GM18505 (cell line): ENCODE measurements around the gene HOXC13.

Experiments
- ATAC-seq: cut with Tn5 transposase; IDR thresholded peaks from one replicate; pipeline ENCODE4 v1.9.1; 2021; ENCODE audit not compliant: unreplicated experiment
- POLR2A ChIP-seq: IDR thresholded peaks from 4 replicates; pipeline ENCODE4 v1.6.1; 2011; ENCODE audit warnings: borderline replicate concordance; ENCODE audit not compliant: insufficient read depth, insufficient read length; ENCODE audit errors: extremely low read depth

HOXC13 gene

DNA sequence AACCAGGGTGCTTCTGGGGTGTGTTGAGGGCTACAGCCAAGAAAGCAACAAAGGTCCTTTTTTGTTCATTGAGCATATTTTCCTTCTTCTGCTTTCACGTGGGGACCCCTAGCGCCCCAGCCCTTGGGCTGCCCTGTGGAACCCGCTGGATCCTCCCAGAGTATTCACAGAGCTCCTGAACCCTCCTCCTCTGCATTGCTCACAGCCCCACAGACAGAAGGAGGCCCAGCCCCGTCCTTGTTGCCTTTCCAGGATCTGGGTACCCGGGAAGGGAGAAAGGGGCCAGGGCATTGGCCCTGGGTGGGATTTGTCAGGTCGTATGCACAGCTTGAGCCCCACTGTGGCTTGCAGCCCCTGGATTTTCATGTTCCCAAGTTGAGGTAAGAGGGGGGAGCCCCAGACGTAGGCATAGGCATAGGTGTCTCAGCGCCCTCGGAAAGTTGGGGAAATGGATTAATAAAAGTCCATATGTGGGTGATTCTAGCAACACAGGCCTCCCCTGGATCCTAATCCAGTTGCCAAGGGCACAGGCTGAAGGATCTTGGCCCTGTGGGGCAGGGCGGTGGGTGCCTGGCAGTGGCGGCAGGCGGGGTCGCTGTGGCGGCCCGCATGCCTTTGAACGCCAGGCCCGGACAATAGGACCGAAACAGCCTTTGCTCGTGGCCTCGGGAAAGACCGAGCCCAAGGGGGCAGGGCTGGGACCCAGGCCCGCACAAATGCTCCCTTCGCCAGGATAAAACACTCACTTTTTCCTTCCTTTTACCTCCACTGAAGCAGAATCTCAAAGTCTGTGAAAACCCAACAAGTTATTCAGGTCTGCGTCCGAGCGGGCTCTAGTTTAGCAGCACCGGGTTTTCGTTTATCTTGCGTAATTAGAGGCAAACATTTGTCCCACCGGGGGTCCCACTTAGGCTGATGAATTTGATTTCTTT, 43.3 kb downstream of the HOXC13 start:
- TF ChIP-seq POLR2A = no peak
- ATAC-seq = no peak

- no peak for ATAC-seq
- TF ChIP-seq POLR2A = no peak
Measured at GRCh38 chr12:53982648-53983567, 44.3 kb downstream of the HOXC13 start.

GRCh38 chr12:53983568-53983949, 44.9 kb downstream of the HOXC13 start:
- no peak for TF ChIP-seq POLR2A
- ATAC-seq = no peak

- TF ChIP-seq POLR2A = no peak
- no peak for ATAC-seq
Measured at GRCh38 chr12:53983950-53984572, 45.4 kb downstream of the HOXC13 start.

- ATAC-seq = no peak
- TF ChIP-seq POLR2A = no peak
Measured at GRCh38 chr12:53984901-53985691, 46.5 kb downstream of the HOXC13 start, which contains the start of gene HOXC10. TSS of gene HOXC10 (plus strand) at chr12:53985146. CDS start at chr12:53985260, 114 bp downstream.

DNA sequence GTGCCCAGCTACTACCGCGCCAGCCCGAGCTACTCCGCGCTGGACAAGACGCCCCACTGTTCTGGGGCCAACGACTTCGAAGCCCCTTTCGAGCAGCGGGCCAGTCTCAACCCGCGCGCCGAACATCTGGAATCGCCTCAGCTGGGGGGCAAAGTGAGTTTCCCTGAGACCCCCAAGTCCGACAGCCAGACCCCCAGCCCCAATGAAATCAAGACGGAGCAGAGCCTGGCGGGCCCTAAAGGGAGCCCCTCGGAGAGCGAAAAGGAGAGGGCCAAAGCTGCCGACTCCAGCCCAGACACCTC, 47.0 kb downstream of the HOXC13 start:
- no peak for ATAC-seq
- TF ChIP-seq POLR2A = no peak

DNA sequence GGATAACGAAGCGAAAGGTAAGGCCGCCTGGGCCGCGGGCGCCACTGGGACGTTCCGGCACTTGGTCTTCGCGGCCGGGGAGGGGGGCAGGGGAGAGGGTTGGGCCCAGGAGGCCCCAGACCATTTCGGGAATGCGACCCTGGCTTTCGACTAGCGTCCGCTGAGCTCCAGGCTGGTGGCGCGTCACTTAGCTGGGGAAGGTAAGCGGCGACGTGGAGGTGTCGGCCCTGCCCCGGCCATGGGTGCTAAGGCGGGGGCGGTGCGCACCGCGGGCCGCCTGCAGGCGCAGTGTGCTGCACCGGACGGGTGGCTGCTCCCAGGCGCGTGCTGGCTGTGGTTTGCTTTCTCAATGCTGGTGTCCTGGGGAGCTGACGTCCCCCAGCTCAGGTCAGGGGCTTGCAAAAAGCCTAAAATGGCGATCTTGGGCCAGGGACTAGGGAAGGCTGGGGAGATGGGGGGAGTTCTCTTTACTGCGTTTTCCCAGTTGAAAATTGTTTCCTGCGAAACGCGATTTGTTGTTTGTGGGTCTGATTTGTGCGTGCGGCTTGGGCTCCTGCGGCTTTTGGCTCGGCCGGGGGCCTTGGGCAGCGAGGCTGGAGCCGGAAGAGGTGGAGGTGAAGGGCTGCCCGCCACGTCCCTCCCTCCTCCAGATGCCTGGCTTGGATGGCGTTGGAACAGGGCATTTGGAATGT, 47.5 kb downstream of the HOXC13 start:
- TF ChIP-seq POLR2A = no peak
- no peak for ATAC-seq

DNA sequence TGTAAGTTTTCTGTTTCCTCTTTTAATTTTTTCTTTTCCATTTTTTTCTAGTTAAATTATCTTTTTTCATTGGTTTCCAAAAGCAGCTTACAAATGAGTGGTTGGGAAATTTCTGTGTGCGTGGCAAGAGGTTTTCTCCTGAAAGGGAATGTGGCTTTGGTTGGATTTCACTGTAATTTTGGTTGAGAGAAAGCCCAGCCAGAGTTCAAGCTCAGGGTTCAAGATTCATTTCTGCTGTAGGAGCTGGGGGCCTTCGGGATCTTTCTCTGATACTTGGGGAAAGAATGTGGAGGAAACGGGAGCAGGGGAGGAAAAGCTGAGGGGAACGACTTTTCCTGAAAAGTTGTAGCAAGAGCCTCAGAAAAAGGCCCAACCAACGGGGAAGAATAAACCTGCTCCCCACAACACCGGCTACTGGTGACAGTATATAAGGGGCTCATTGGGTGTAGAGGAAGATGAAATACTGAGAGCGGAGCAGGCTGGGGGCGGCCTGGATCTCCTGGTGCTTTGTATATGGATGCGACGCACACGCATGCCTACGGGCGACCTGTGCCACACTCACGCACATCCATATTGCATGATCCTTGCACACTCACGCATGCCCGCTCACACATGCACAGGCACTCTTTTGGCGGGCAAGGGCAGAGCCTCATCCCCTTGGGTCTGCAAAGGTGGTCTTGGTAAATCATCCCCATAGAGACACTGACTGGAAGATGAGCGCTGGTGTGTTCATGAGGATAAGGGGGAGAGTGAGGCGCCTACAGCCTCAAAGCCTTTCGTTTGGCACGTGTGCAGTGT, 48.3 kb downstream of the HOXC13 start:
- ATAC-seq = no peak
- TF ChIP-seq POLR2A = no peak

GRCh38 chr12:53987787-53988230, 49.2 kb downstream of the HOXC13 start:
- TF ChIP-seq POLR2A = no peak
- ATAC-seq = no peak

DNA sequence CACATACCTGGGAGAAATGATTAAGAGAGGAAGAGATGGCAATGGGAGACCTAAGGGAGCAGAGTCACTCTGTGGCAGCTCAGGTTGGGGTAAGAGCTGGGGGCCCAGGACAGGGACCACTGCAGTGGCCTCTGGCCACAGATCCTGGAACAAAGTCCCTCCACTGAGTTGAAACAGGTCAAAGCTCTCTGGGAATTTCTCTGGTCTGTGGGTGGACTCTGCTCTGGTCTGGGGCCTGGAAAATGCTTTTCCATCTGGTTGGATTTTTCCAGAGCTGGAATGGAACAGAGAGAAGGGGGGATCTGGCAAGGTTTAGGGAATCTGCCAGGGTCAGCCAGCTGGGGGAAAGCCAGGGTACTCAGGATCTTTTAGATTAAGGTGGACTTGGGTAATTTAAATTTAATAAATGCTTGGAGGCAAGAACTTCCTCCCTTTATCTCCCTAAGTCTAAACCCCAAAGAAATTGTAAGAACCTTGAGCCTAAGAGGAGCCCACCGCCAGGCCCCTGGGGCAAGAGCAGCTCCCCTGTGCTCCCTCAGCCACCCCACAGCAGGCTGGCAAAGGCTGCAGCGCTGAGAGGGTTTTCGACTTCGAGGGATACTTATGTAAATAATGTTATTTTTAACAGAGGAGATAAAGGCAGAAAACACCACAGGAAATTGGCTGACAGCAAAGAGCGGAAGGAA, 50.1 kb downstream of the HOXC13 start:
- TF ChIP-seq POLR2A = no peak

More for the DNA sequence above, 50.1 kb downstream of the HOXC13 start:
- ATAC-seq = no peak
